PC-3 (cell line): Measurements from ENCODE around the gene FKBP7.

Experiments used
- EZH2 ChIP-seq: fragments of 300-600 bp; sonication (generic); IDR thresholded peaks from one replicate; pipeline ENCODE4 v1.6.1; 2017; ENCODE audit warnings: antibody characterized with exemption, mild to moderate bottlenecking, low read length; ENCODE audit not compliant: unreplicated experiment
- EZH2phosphoT487 ChIP-seq: fragments of 300-600 bp; sonication (generic); IDR thresholded peaks from 2 replicates; pipeline ENCODE4 v1.6.1; 2018; ENCODE audit warnings: mild to moderate bottlenecking, antibody characterized with exemption, low read length, borderline replicate concordance
- TF ChIP-seq, protein P1 (sequence below): fragments of 300-600 bp; sonication (generic); conservative IDR thresholded peaks from 2 replicates; pipeline ENCODE4 v1.5.1; 2017; ENCODE audit warnings: antibody characterized with exemption, low read depth, mild to moderate bottlenecking, low read length

DNA sequence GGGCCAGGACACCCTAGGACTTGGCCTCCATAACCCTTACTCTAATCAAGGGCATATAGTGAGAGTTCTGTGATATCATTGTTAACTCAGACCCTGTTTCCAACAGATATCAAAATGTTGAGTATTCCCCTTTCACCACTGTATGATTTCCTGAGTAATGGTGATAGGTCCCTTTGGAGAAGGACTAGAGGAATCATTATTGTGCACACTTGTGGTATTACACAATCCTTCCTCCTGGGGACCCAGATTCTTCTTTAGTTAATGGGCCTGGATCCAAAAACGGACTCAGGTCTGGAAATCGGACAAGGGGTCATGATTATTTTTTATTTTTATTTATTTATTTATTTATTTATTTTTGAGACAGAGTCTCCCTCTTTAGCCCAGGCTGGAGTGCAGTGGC lies 50.9 kb downstream of the FKBP7 start:
- TF ChIP-seq, protein P1, sequence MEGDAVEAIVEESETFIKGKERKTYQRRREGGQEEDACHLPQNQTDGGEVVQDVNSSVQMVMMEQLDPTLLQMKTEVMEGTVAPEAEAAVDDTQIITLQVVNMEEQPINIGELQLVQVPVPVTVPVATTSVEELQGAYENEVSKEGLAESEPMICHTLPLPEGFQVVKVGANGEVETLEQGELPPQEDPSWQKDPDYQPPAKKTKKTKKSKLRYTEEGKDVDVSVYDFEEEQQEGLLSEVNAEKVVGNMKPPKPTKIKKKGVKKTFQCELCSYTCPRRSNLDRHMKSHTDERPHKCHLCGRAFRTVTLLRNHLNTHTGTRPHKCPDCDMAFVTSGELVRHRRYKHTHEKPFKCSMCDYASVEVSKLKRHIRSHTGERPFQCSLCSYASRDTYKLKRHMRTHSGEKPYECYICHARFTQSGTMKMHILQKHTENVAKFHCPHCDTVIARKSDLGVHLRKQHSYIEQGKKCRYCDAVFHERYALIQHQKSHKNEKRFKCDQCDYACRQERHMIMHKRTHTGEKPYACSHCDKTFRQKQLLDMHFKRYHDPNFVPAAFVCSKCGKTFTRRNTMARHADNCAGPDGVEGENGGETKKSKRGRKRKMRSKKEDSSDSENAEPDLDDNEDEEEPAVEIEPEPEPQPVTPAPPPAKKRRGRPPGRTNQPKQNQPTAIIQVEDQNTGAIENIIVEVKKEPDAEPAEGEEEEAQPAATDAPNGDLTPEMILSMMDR = no peak
- TF ChIP-seq EZH2 (no peak), EZH2phosphoT487 (no peak)
